SU-DHL-6 (cell line): Measurements from ENCODE around the gene DPP6.

Experiments
- EZH2phosphoT487 ChIP-seq: fragments of 200-600 bp; sonication (generic), shearing (Covaris generic); conservative IDR thresholded peaks from 2 replicates; pipeline ENCODE4 v1.6.1; 2018; ENCODE audit warnings: mild to moderate bottlenecking, antibody characterized with exemption, low read length, moderate library complexity, mixed read lengths
- TF ChIP-seq, protein P1 (sequence below): fragments of 200-600 bp; sonication (generic); IDR thresholded peaks from one replicate; pipeline ENCODE4 v1.5.1; 2017; ENCODE audit warnings: antibody characterized with exemption, mild to moderate bottlenecking, low read length, moderate library complexity; ENCODE audit not compliant: insufficient read depth, poor library complexity, severe bottlenecking

DNA sequence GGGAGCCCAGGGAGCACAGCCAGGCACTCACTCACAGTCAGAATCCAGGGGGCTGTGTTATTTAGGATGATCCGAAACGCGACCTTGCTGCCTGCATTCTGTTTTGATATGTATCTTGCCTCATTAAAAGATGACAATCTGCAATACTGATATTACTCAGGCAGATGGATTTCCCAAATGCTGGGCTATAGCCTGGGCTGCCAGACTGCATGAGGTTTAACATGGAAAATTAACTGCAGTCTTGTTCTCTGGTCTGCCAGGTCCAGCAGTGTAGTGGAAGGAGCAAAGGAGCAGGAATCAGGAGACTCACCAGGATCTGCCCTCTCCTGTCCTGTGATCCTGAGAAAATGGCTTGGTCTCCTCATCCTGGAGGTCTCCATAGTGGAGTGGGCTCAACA, 692.7 kb downstream of the DPP6 start:
- TF ChIP-seq, protein P1, sequence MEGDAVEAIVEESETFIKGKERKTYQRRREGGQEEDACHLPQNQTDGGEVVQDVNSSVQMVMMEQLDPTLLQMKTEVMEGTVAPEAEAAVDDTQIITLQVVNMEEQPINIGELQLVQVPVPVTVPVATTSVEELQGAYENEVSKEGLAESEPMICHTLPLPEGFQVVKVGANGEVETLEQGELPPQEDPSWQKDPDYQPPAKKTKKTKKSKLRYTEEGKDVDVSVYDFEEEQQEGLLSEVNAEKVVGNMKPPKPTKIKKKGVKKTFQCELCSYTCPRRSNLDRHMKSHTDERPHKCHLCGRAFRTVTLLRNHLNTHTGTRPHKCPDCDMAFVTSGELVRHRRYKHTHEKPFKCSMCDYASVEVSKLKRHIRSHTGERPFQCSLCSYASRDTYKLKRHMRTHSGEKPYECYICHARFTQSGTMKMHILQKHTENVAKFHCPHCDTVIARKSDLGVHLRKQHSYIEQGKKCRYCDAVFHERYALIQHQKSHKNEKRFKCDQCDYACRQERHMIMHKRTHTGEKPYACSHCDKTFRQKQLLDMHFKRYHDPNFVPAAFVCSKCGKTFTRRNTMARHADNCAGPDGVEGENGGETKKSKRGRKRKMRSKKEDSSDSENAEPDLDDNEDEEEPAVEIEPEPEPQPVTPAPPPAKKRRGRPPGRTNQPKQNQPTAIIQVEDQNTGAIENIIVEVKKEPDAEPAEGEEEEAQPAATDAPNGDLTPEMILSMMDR = no peak
- no peak for TF ChIP-seq EZH2phosphoT487
